ENCODE measurements around the gene KCNH1.

Gene KCNH1

DNA sequence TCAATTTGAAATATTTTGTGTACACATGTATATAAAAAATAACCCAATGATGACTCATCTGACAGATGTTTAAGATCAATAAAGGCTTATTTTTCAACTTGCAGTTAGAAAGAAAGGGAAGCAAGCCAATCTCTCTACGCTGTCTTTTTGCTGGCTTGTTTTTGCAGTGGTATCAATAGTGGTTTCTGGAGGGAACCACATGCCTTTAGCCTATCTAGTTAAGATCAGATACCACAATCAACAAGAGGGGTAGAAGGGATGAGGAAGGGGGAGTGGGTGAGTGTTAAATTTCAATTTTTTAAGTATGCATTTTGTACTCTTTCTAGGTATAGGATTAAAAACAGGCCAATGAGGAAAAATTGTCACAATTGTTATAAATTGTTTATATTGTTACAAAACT, 276.2 kb downstream of the KCNH1 start:
- ATAC-seq, result no peak
- DNase-seq, result no peak

DNA sequence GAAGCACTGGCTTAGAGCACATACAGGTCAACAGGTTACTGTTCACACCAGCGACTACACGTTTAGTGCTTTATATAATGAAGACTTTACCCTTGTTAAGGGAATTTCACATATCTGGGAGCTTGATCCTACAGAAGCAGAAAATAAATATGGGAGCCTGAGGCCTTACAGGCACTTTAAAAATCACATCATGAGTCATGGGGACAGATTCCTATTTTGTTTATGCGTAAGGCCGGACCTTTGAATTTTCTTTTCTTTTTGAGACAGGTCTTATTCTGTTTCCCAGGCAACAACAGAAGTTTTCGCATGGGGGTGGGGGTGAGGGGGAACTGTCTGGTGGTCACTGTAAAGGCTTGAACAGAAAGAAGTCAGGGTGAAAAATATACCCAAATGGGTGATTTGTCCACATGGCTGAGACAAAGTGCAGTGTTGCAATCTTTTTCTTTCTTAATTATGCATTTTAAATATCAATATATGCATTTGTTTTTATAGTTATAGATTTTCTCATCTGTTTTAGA, 276.7 kb downstream of the KCNH1 start:
- DNase-seq, result no peak

DNA sequence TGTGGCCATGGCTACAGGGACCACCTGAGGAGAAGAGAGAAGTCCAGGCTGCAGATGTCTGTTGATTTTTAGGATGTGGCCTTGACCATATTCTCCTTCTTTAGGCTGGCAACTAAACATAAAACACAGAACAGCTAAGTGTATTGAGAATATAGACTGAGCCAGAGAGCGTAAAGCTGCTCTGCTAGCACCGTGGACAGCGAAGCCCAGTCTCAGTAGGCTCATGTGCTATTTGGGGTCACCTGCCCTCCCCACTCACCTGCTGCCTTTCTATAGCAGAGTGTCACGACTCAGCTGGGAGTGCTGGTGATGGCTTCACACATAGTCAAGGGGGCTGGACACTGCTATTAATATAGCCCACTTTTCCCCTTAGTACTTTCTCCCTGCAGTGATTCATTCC, 278.5 kb downstream of the KCNH1 start:
- no peak for DNase-seq
- ATAC-seq, result no peak

More for the DNA sequence above, 276.7 kb downstream of the KCNH1 start:
- no peak for ATAC-seq

DNA sequence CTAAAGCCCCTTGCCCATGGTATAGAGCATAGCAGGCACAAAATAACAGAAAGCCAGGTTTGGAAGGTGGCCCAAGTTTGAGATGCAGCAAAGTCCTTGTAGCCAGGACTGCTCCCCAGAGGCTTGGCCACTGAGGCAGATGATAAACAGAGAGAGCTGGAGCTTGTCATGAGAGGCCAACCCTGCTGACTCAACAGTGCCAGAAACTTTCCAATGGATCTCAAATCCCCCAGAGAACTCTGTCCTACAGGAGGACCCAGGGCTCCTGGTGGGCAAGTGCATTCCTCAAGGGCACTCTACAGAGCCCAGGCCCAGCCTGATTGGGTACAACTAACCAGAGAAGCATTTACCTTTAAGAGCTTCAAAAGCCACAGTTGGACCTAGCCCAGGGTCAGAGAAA, 280.7 kb downstream of the KCNH1 start:
- ATAC-seq (no peak), DNase-seq (no peak)

DNA sequence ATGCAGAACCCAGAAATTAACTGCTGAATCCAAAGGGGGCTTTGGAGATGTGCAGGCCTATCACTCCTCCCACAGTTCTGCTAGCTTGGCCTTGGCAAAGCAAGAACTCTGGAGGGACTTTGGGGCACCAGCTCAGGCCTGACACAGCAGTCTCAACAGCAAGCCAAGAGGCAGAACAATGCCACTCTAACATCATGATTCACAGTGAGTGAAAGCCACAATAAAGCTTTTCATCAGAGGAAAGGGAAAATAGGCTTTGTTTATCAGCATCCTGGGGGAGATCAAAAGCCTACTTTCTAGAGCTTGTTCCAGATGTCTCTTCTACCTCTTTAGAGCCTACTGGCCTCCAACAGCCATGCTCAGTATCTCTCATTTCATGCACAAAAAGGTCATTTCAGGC, 283.4 kb downstream of the KCNH1 start:
- ATAC-seq, result no peak
- DNase-seq, result no peak

DNA sequence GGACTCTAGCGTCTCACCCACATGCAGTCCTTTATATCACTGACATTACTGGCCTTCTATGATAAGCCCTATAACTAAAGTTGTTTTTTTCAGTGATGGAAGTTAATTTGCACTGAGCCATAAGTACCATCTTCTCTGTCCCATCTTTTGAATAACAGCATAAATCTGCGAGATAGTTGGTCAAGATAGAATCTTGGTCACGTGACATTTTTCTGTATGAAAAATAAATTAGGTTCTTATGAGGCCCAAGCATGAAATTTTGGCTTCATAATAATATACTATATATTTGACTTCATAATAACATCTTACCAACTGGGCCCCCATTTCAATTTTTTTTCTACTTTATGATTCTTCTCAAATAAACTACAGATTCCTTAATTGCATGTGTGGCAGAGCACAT, 285.5 kb downstream of the KCNH1 start:
- DNase-seq (no peak), ATAC-seq (no peak)

DNA sequence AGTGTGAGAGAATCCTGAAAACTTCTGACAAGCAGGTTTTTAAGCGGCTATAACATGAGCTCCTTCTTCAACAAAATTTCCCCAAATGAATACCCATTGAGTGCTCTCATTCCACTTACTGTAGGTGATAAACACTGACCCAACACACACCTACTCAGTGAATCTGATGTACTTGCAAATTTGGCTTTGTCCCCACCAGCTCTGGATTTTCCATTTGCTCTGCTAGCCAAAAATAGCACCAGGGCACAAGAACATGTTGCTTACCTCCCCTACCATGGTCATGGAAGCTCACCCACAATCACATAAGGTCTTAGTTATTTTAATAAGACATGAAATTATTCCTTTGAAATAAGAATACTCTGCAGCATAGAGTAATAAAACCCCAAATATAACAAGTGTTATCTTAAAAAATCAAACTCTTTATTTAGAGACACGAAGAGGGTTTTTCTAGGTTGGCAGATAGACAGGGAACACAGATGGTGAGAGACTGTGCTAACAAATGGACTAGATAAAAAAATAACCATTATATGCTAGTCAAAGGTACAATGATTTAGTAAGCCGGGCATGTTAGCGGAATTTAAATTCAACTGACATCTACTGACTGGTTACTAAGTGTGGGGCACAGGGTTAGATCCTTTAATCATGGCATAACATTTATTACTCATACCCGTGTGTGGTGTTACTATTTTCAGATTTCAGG, 291.9 kb downstream of the KCNH1 start:
- no peak for ATAC-seq
- DNase-seq, result no peak

DNA sequence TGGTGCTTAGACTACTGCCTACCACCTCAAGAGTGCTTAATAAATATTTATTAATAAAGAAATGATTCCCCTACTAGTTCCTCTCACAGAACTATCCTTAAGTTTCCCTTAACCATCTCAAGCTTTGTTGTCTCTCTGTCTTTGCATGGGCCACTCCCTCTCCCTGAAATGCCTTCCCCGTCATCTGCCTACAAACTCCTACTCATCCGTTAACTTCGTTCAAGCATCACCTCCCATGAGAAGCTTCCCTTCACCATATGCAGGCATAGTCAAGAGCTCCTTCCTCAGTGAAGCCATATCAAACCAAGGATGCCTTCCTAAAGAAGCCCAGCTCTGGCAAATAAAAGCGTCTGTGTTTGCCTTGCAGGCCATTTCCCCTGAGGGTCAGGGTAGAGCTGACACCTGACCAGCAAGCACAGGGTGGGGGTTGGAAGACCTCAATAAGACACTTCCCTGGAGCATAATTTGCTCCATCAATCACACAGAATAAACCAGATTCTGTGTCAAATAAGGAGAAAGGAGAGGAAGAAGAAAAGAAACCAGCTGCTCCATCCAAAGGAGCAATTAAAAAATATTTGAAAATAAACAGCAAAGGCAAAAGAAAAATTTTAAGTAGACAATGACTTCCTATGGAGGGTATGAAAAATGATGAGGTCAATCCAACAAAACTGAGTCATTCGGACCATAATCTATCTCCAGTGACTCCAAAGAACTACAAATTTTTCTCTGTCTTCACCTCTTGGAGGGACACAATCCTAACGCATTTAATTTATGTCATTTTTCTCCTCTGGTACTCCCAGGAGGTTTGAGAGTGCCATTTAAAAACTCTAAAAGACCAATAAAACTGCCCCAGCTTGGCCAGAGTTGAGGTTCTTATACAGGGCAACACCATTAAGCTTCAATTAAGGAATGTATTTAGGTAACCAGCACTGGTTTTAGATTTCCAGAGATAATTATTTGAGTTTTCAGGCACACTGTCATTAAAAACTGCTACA, 303.6 kb downstream of the KCNH1 start:
- ATAC-seq, result no peak
- no peak for DNase-seq

DNA sequence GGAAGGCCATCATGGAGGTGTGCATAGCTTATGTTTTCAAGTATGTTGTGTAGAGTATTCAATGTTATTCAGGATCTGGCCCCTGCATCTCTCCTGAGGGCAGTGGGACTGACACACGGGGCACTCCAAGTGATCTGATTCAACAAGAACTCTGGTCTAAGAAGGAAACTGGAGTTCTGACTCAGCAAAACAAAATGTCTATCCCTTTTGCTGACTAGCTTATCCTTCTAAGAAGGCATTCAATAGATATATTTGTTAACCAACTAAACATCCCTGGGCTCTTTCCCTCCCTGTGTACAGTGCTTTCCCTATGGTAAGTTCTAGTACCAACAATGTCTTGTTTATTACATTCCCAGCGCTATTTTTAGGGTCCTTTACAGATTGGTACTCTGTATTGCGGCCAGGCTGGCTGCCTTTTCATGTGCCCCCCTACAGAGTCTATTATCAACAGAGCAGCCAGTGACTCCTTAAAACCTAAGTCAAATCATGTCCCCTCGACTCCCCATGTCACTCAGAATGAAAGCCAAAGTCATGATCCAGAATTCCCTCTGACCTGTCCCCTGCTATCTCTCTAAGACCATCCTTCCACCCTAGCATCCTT, 304.9 kb downstream of the KCNH1 start:
- DNase-seq, result no peak
- no peak for ATAC-seq

DNA sequence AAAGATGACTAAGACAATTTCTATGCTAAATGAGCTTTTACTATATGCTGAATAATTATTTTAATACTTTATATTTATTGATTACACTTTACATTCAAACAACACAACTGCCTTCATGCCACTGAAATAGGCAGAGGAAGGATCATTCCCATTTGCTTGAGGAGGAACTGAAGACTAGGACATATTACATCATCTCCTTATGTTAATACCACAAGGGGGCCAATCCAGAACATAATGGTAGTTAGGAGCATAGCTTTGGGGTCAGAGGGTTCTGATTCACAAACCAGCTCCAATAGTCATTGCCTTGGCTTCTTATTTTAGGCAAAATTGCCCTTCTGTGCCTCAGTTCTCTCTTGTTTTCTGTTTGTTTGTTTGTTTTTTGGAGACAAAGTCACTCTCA, 306.5 kb downstream of the KCNH1 start:
- ATAC-seq, result no peak
- no peak for DNase-seq

DNA sequence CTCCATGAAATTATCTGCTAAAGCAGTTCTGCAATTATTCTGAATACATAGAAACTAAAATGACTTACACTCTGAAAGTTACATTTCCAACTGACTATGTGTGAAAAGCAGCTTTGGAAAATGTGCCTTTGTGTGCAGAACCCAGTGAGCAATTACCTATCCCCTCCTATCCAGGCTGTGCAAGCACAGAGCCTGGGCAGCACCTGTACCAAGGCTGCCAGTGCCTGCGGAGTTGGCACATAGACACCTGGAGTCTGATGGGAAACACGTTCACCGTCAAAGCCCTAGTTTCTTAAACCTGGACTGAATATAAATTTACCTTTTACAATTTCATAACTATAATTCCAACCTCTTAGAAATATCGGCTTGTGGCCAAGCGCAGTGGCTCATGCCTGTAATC, 307.3 kb downstream of the KCNH1 start:
- ATAC-seq (no peak), DNase-seq (no peak)

DNA sequence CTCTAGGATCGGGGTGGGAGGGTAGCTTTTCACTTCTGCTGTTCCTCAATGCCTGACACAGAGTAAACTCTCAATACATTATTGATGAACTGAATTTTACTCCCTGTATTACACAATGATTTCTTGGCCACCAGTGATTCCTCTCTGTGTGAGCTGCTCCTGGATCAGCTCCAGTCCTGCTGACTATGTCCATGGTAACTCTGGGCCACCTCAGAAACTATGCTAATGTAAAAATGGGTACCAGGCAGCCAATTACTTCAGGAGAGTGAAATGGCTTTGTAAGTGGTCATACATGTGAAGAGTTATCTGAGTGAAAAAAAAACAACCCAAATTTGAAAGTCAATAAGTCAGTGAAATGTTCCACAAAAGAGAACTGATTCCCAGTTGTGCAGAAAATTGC, 311.0 kb downstream of the KCNH1 start:
- ATAC-seq (no peak), DNase-seq (no peak)

DNA sequence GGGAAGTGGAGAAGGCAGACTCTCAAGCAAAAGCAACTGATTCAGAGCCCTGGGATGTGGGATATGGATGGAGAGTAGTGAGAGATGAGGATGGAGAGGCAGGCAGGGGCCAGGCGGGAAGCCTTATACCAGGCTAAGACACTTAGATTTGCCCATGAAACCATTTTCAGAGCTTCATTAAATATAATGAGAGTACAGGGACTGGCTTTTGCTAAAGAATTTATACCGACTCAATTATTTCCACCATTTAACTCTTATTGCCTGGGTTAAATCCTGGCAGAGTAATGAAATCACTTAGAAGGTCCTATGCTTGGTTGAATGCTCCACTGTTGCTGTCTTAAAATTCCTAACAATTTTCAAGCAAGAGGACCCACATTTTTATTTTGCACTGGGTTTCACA, 311.7 kb downstream of the KCNH1 start:
- DNase-seq (no peak), ATAC-seq (no peak)

DNA sequence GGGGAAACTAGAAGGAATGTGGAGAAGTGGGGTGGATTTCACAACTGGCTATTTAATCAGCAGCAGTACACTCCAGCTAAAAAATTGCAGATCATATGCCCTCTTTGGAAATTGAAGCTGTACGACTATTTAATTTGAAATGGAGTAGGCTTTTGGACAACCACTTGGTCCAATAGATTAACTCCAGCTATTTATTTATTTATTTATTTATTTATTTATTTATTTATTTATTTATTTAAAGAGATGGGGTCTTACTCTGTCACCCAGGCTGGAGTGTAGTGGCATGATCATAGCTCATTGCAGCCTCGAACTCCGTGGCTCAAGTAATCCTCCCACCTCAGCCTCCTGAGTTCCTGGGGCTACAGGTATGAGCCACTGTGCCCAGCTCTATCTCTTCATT, 312.3 kb downstream of the KCNH1 start:
- ATAC-seq (no peak), DNase-seq (no peak)

DNA sequence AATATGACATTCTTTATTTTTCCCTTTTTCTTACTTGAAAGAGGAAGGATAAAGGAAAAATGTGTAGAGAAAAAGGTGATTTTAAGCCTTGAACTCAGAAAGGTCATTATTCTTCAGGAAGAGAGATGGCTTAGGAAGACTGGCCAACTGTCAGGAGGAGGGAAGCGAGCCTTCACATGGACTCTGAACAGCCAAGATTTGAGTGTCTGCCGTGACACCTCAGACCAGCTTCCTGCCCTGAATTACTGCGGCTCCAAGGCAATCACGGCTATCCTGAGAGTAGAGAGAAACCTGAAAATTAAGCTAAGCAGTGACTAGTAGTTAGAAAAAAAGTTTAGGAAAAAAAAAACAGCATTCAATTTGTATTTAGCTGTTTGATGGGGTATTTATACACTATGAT, 314.7 kb downstream of the KCNH1 start:
- DNase-seq (no peak), ATAC-seq (no peak)

DNA sequence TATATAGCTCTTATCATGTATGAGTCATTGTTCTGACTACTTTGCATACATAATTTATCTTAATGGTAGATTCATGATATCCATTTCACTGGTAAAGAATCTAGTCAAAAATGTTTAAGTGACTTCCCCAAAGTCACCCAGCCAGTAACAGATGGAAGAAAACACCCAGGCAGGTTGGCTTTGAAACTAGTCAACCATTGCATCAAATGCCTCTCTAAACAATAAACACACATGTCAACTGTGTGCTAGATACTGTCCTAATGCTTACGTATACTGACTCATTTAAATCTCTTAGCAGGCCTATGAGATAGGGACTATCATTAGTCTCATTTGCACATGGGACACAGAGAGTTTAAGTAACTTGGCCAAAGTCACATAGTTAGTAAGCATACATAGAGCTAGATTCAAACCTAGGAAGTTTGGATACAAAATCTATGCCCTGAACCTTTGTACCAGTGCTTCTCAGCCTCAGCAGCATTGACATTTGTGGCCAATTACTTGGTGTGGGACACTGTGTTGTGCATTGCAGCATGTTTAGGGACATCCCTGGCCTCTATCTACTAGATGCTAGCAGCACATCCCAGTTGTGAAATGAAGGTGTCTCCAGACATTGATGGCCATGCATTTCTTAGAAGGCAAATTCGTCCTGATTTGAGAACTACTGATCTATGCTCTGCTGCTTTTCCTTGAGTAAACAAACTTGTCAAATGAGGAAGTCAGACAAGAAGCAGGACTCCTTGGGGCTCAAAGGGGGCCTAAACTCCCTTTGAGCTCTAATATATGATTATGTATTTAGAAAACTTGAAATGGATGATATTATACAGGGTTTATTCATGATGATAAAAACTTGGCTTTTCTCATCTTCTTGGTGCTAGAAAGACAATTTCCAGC, 316.3 kb downstream of the KCNH1 start:
- ATAC-seq, result no peak
- no peak for DNase-seq

DNA sequence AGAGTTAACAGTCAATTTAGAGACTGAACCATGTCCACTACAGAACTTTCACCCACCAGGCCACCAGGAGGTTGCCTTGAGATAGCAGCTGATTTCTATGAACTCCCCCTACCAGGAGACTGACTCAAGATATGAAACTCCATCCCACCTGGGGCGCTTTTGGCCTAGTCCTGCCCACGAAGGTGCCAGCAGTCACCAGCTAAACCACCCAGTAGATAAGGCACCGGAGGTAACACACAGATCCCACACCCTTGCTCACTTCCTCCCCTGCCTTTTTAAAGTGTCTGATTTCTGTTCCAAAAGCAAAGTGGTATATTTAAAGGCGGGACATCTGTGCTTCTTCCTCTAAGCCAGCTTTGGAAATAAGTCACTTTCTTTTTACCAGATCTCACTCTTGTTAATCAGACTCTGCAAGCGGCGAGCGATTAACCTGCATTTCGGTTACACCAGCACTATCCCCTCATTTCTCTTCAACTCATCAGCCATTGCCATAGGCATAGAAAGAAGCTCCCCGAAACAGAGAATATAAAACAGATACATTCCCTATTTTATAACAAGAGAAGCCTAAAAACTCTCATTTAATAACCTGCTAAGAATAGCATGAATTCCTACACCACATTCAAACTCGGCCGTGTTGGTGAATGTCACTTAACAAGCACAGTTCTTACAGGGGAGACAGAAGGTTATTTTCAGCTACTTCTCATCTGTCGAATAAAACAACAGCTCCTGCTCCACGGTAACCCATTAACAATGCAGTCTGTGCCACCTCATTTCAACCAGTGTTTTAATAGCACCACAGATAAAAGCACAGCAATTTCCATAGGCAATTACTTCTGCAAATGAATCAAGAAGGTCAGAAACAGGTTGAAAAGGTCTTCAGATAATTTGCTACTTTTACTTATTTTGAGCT, 318.1 kb downstream of the KCNH1 start:
- no peak for DNase-seq
- ATAC-seq, result peak; percentile 32

DNA sequence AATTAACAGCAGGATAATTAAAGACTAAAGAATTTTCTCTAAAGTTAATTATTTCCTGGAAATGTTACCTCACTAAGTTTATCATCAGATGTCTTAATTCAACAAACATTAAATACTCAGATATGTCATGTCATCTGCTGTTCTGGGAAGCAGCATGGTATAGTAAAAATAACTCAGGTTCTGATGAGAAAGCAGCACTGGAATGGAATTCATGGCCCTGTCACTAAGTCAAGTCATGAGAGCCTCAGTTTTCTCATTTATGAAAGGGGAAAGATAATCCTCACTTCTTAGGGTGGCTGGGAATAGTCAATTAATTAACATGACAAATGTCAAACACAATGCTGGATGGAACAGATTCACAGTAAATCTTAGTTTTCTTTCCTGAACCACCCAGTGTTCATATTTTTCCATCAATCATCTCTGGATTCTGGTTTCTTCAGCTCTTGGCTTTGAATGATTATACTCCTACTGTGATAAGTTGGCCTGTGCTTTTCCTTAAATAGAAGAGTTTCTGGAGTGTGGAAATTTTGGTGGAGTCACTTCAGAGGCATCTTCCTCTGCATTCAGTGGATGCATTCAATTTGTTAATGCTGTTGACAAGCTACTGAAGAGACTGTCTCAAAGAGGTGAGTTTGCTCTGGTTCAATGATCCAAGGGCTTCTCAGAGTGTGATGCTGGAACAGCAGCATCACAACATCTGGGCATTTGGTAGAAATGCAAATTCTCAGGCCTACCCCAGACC, 319.4 kb downstream of the KCNH1 start:
- ATAC-seq, result no peak

DNA sequence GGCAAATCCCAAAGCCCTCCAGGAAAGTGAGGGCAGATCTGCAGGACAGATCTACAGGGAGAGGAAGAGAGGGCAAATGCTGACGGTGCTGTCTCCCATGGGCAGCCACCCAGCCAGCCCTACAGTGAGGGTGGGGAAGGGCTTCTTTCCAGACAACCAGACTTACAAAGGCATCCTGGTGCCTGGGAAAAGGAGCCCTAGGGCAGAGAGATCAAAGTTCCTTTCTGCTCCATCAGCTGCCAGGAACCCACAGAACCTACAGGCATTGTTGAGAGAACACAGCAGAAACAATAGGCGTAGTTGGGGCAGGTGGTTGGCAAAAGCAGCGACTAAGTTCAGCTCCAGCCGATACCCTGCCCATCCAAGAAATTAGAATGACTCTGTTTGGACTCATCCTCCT, 332.4 kb downstream of the KCNH1 start:
- no peak for DNase-seq
- ATAC-seq, result no peak

More for the DNA sequence above, 319.4 kb downstream of the KCNH1 start:
- no peak for DNase-seq

DNA sequence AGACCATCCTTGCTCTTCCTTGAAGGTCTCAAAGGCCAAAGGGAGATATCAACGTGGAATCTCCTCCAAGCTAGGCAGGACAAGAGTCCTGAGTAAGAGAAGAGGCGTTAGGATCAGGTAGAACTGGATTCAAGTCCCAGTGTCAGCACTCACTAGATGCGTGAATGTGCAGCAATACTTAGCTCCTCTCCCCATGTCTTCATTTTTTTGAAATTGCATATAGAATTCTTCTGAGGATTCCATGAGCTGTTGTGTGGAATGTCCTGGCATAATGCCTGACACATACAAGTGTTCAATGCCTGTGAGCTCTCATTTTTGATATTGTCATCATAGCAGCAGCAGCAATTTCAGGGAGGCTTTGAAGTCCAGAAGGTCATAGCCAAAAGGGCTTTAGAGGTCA, 333.2 kb downstream of the KCNH1 start:
- ATAC-seq (no peak), DNase-seq (no peak)

Measured in stimulated activated naive CD8-positive, alpha-beta T cell treated with anti-CD3 and anti-CD28 coated beads, Interleukin-15, Interleukin-2, amounts not matched to agents 100 U/mL and 50 U/mL, for 24 hours (primary cell).